Stimulated activated CD8-positive, alpha-beta memory T cell treated with anti-CD3 and anti-CD28 coated beads, Interleukin-7, amount 100 ng/mL, for 24 hours (primary cell): ENCODE results near the gene CEP70.
"Not testable (repeated sequence)": the region's sequence is repeated elsewhere in the genome, so short reads cannot be mapped to it uniquely, and the experiment has no call there.

Experiments
- DNase-seq: peaks from one replicate; pipeline ENCODE4 v3.0.0-alpha.2; 2020; ENCODE audit warnings: low read depth

Gene CEP70

GRCh38 chr3:138593488-138594149 lies 441 bp downstream of the CEP70 start:
- no peak for DNase-seq

- DNase-seq: no peak
These were observed 2.7 kb downstream of the CEP70 start for GRCh38 chr3:138591392-138591791.

GRCh38 chr3:138588445-138588844 lies 5.6 kb downstream of the CEP70 start:
- no peak for DNase-seq

DNA sequence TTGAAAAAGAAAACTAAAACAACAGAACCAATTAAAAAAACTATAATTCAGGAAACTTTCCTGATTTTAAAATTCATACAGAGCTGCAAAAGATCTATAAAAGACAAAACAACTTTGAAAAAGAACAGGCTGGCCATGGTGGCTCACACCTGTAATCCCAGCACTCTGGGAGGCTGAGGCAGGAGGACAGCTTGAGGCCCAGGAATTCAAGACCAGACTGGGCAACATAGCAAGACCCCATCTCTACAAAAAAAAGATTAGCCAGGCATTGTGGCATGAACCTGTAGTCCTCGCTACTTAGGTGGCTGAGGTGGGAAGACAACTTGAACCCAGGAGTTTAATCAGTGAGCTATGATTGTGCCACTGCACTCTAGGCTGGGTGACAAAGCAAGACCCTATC lies 6.7 kb downstream of the CEP70 start:
- DNase-seq: no peak

DNA sequence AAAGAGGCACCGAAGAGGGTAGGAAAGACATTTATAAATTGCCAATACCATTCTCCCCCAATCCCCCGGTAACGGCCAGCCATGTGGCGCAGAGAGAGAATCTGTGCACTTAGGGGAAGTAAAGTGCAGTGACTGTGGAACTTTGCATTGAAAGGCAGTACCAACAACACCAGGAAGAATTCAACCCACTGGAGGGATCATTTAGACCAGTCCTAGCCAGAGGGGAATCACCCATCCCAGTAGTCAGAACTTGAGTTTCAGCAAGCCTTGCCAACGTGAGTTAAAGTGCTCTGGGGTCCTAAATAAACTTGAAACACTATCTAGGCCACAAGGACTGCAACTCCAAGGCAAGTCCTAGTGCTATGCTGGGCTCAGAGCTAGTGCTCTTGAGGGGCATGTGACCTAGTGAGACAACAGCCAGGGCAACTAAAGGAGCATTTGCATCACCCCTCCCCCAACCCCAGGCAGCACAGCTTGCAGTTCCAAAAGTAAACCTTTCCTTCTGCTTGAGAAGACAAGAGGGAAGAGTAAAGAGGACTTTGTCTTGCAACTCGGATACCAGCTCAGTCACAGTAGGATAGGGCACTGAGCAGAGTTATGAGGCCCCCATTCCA lies 15.0 kb downstream of the CEP70 start:
- DNase-seq: no peak

- no peak for DNase-seq
These were observed 15.9 kb downstream of the CEP70 start for GRCh38 chr3:138578141-138578540.

- no peak for DNase-seq
These were observed 20.9 kb downstream of the CEP70 start for GRCh38 chr3:138573138-138573537.

DNA sequence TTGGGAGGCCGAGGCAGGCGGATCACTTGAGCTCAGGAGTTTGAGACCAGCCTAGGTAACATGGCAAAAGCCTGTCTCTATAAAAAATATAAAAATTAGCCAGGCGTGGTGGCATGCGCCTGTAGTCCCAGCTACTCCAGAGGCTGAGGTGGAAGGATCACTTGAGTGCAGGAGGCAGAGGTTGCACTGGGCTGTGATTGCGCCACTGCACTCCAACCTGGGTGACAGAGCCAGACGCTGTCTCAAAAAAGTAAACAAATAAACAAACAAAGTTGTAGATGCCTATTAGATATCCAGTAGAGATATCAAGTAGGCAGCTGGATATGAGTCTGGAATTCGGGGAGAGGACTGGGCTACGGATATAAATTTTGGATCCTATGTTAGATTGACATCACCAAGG lies 24.4 kb downstream of the CEP70 start:
- DNase-seq: not testable (repeated sequence)

GRCh38 chr3:138569090-138569489 lies 25.0 kb downstream of the CEP70 start:
- no peak for DNase-seq

DNA sequence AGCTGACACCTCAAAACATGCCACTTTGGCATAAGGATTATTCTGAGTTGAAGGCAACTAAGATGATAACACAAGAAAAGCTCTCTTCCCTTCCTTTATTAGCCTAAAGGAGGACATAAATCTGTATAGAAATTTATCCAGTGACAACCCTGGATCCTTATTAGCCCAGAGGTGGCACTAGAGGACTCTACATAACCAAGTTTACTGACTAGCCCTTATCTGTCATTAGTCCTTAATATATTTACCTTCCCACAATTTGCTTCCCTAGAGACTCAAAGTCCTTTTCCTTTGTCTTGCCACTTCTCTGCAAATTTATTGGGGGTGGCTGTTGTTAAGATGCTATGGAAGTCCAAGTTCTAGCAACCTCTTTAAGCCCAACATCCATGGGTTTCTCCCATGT lies 26.7 kb downstream of the CEP70 start:
- DNase-seq: no peak

- DNase-seq: not testable (repeated sequence)
These were observed 27.8 kb downstream of the CEP70 start for GRCh38 chr3:138566293-138566692.

GRCh38 chr3:138562902-138563301 lies 31.2 kb downstream of the CEP70 start:
- not testable (repeated sequence) for DNase-seq

GRCh38 chr3:138560501-138560900 lies 33.6 kb downstream of the CEP70 start:
- no peak for DNase-seq

- DNase-seq: no peak
These were observed 34.9 kb downstream of the CEP70 start for GRCh38 chr3:138559134-138559533.

GRCh38 chr3:138554775-138555174 lies 39.3 kb downstream of the CEP70 start:
- DNase-seq: not testable (repeated sequence)

DNA sequence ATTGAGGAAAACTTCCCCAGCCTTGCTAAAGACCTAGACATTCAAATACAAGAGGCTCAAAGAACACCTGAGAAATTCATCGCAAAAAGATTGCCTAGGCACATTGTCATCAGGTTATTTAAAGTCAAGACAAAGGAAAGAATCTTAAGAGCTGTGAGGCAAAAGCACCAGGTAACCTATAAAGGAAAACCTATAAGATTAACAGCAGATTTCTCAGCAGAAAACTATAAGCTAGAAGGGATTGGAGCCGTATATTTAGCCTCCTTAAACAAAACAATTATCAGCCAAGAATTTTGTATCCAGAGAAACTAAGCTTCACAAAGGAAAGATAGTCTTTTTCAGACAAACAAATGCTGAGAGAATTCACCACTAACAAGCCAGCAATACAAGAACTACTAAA lies 43.1 kb downstream of the CEP70 start:
- not testable (repeated sequence) for DNase-seq

DNA sequence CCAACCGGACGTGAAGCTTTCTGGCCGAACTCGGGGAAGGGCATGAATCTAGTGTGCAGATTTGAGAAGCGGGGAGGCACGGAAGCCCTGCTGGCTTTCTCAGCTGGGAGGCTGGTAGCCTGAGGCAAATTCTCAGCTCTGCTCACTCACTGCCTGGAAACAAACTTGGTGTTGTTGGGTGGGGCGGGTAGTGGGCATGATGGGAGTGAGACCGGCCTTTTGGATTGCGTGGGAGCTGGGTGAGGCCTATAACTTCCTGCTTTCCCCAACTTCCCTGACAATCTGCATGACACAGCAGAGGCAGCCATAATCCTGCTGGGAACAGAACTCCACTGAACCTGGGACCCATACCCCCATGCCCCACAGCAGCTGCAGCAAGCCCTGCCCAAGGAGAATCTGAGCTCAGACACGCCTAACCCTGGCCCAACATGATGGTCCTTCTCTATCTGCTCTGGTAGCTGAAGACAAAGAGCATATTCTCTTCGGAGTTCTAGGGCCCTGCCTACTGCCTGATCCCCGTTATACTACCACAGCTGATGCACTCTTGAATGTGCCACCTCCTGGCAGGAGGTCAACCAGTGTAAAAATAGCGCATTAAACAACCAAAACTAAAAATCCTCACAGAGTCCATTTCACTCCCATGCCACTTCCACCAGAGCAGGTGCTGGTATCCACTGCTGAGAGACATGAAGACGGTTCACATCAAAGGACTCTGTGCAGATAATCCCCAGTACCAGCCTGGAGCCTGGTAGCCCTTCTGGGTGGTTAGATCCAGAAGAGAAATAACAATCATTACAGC lies 44.7 kb downstream of the CEP70 start:
- no peak for DNase-seq

DNA sequence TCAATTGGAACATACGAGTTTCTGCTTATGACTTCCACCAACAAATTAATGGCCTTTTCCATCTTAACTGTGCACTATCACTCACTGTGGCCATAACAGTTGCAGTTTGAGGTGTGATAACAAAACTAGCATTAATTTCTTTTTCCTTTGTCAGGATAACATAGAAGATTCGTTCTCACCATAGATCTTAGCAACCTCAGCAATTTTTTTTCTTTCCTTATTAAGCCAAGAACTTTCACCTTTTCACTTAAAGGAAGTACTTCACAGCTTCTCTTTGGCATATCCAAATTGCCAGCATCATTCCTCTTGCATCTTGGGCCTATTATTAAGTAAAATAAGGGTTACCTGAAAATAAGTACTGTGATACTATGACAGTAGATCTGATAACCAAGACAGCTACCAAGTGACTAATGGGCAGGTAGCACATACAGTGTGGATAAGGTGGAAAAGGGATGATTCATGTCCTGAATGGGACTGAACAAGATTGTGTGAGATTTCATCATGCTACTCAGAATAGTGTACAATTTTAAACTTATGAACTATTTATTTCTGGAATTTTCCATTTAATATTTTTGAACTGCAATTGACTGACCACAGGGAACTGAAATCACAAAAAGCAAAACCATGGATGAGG lies 46.6 kb downstream of the CEP70 start:
- DNase-seq: no peak

DNA sequence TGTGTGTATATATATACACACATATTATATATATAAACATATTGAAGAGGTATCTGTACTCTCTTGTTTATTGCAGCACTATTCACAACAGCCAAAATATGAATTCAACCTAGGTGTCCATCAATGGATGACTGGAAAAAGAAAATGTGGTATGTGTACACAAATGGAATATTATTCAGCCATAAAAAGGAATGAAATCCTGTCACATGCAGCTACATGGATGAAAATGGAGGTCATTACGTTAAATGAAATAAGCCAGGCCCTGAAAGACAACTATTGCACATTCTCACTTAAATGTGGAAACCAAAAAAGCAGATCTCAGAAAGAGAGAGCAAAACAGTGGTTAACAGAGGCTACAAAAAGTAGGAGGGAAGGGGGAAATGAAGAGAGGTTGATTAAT lies 49.5 kb downstream of the CEP70 start:
- DNase-seq: no peak

- DNase-seq: no peak
These were observed 51.1 kb downstream of the CEP70 start for GRCh38 chr3:138542977-138543376.

DNA sequence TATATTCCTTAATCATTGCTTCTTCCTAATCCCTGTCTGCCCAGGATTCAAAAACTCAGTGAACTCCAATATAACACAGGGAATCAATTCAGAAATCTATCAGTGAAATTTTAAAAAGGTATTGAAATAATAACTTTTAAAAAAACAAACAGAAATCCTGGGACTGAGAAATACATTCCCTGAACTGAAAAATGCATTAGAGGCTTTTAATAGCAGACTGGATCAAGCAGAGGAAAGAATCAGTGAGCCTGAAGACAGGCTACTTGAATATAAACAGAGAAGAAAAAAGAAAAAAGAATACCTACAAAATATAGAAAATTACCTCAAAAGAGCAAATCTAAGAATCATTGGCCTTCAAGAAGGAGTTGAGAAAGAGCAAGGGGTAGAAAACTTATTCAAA lies 54.7 kb downstream of the CEP70 start:
- no peak for DNase-seq

GRCh38 chr3:138521445-138521844 lies 72.6 kb downstream of the CEP70 start:
- DNase-seq: not testable (repeated sequence)
